DOHH2 (cell line): ENCODE data around the gene RPUSD1.

Source experiments
- H3F3A ChIP-seq: fragments of 200-600 bp; sonication (generic), shearing (Covaris generic); 2 replicates; pipeline ENCODE4 v1.6.0; 2016; ENCODE audit warnings: antibody characterized with exemption, mild to moderate bottlenecking; ENCODE audit not compliant: control insufficient read depth, insufficient read depth
- H3K27ac ChIP-seq: fragments of 200-600 bp; sonication (generic); 2 replicates; pipeline ENCODE4 v1.5.1; 2014; ENCODE audit warnings: low read depth, mild to moderate bottlenecking, low read length, moderate library complexity
- H3K27me3 ChIP-seq: fragments of 200-600 bp; sonication (generic); 2 replicates; pipeline ENCODE4 v1.6.1; 2014; ENCODE audit warnings: mild to moderate bottlenecking, low read length, mixed read lengths; ENCODE audit not compliant: control insufficient read depth
- H3K36me3 ChIP-seq: fragments of 200-600 bp; sonication (generic); 2 replicates; pipeline ENCODE4 v1.6.1; 2014; ENCODE audit warnings: mild to moderate bottlenecking, low read length, moderate library complexity, mixed read lengths; ENCODE audit not compliant: control insufficient read depth
- H3K4me1 ChIP-seq: fragments of 200-600 bp; sonication (generic); 2 replicates; pipeline ENCODE4 v1.6.1; 2014; ENCODE audit warnings: mild to moderate bottlenecking, low read length, mixed read lengths; ENCODE audit not compliant: control insufficient read depth
- H3K4me2 ChIP-seq: fragments of 200-600 bp; sonication (generic); 2 replicates; pipeline ENCODE4 v1.6.0; 2014; ENCODE audit warnings: mild to moderate bottlenecking, low read length, moderate library complexity
- H3K4me3 ChIP-seq: fragments of 200-600 bp; sonication (generic); 2 replicates; pipeline ENCODE4 v1.5.1; 2014; ENCODE audit warnings: mild to moderate bottlenecking, low read length, mixed read lengths
- H3K79me2 ChIP-seq: fragments of 200-600 bp; sonication (generic); 2 replicates; pipeline ENCODE4 v1.6.1; 2014; ENCODE audit warnings: mild to moderate bottlenecking, low read length, mixed read lengths; ENCODE audit not compliant: control insufficient read depth
- H3K9me2 ChIP-seq: fragments of 200-600 bp; sonication (generic); replicated peaks from 2 replicates; pipeline ENCODE4 v1.6.1; 2014; ENCODE audit warnings: mild to moderate bottlenecking, low read length, mixed read lengths; ENCODE audit not compliant: control insufficient read depth
- H3K9me3 ChIP-seq: fragments of 200-600 bp; sonication (generic); 2 replicates; pipeline ENCODE4 v1.6.1; 2014; ENCODE audit warnings: antibody characterized with exemption, low read length, mixed read lengths; ENCODE audit not compliant: control insufficient read depth, insufficient read depth
- H4K20me1 ChIP-seq: fragments of 200-600 bp; sonication (generic); 2 replicates; pipeline ENCODE4 v1.6.0; 2014; ENCODE audit warnings: low read depth, mild to moderate bottlenecking, antibody characterized with exemption, low read length, moderate library complexity; ENCODE audit not compliant: control insufficient read depth, insufficient read depth
- CTCF ChIP-seq: fragments of 200-600 bp; sonication (generic); IDR thresholded peaks from one replicate; pipeline ENCODE4 v1.5.1; 2014; ENCODE audit warnings: antibody characterized with exemption, mild to moderate bottlenecking, low read depth, low read length; ENCODE audit not compliant: poor library complexity, severe bottlenecking
- EZH2phosphoT487 ChIP-seq: fragments of 200-600 bp; sonication (generic); IDR thresholded peaks from 2 replicates; pipeline ENCODE4 v1.6.1; 2017; ENCODE audit warnings: borderline replicate concordance, mild to moderate bottlenecking, antibody characterized with exemption, low read length, moderate library complexity, mixed read lengths

The RPUSD1 gene

GRCh38 chr16:766008-766819 is 22.0 kb downstream of the RPUSD1 start:
- no peaks in the 10 kb centered on the region for H3K9me3 ChIP-seq
- H3F3A ChIP-seq = no peaks in the 10 kb centered on the region
- no peaks in the 10 kb centered on the region for H3K36me3 ChIP-seq
- H3K27me3 ChIP-seq = no peaks in the 10 kb centered on the region
- no peaks in the 10 kb centered on the region for H3K4me1 ChIP-seq
- no peaks in the 10 kb centered on the region for H4K20me1 ChIP-seq
- no peak overlapping the region for H3K4me3 ChIP-seq
- H3K79me2 ChIP-seq = no peaks in the 10 kb centered on the region
- no peaks in the 10 kb centered on the region for H3K9me2 ChIP-seq
- no peak overlapping the region for H3K27ac ChIP-seq
- H3K4me2 ChIP-seq = no peak overlapping the region
- TF ChIP-seq CTCF = no peak
- TF ChIP-seq EZH2phosphoT487 = no peak

GRCh38 chr16:765488-765865 is 22.7 kb downstream of the RPUSD1 start:
- Histone ChIP-seq H3K9me2 (no peaks in the 10 kb centered on the region), H3F3A (no peaks in the 10 kb centered on the region), H3K4me1 (no peaks in the 10 kb centered on the region), H3K27ac (no peak overlapping the region), H3K4me2 (no peak overlapping the region), H3K4me3 (no peak overlapping the region), H3K27me3 (no peaks in the 10 kb centered on the region), H3K36me3 (no peaks in the 10 kb centered on the region), H3K9me3 (no peaks in the 10 kb centered on the region), H4K20me1 (no peaks in the 10 kb centered on the region), H3K79me2 (no peaks in the 10 kb centered on the region)
- TF ChIP-seq EZH2phosphoT487 = no peak
- no peak for TF ChIP-seq CTCF

GRCh38 chr16:764848-765487 is 23.2 kb downstream of the RPUSD1 start:
- Histone ChIP-seq H3K4me1 (no peaks in the 10 kb centered on the region), H4K20me1 (no peaks in the 10 kb centered on the region), H3K36me3 (no peaks in the 10 kb centered on the region), H3K27ac (no peak overlapping the region), H3F3A (no peaks in the 10 kb centered on the region), H3K9me2 (no peaks in the 10 kb centered on the region), H3K27me3 (no peaks in the 10 kb centered on the region), H3K4me3 (no peak overlapping the region), H3K9me3 (no peaks in the 10 kb centered on the region), H3K4me2 (no peak overlapping the region), H3K79me2 (no peaks in the 10 kb centered on the region)
- TF ChIP-seq CTCF = no peak
- TF ChIP-seq EZH2phosphoT487 = no peak
